ENCODE data around the gene PCNA.
A peak's percentile ranks its signal among the peaks of the same experiment; 100 is the strongest.

The PCNA gene

DNA sequence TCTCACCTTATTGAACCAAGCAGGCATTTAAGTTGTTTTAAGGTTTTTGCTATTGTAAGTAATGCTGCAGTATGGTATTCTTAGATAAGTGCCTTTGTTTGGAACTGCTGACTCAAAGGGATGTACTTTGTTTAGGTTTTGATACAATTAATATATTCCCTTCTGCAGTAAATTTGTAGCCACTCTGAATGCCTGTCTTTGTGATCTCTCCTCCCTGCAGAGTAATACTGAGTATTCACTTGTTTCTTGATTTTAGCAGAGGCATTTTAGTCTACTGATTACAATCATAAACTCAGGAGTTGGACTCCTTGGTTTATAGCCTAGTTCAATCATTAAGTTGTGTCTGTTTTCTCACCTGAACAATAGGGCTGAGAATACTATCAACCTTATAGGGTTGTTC, 20.4 kb upstream of the PCNA start:
- Histone ChIP-seq H3K9me3 (ENCODE audit: insufficient read depth, low read depth, low read length) (no peaks in the 10 kb centered on the region), H3K36me3 (ENCODE audit: insufficient read depth, low read length) (no peaks in the 10 kb centered on the region), H3K4me3 (ENCODE audit: low read length) (no peak overlapping the region), H3K4me1 (ENCODE audit: insufficient read depth, low read length) (peaks cover 12% of the 10 kb centered on the region), H3K27ac (ENCODE audit: low read depth, low read length) (no peak overlapping the region), H3K27me3 (ENCODE audit: insufficient read depth, low read length) (no peaks in the 10 kb centered on the region), H3K9ac (ENCODE audit: low read depth, low read length) (no peak overlapping the region)

DNA sequence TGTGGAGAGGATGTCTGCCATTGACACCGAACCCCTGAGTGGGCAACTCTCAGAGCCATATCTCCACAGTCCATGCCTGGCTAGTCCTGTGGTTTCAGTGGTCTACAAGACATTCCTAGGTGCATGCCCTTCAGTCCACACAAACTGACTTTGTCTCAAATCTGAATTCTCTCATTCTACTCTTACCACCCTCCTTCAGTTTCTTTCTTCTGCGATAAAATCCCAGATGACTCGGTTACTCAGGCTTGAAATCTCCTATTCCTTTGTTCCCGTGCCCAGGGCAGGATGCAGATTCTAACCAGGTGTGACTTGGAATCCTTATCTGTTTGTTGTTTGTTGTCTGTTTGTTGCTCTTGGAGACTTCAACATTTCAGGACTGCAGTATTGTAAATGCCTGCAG, 16.3 kb upstream of the PCNA start:
- peaks cover 12% of the 10 kb centered on the region for H3K4me1 ChIP-seq (ENCODE audit: insufficient read depth, low read length)
- H3K9ac ChIP-seq (ENCODE audit: low read depth, low read length), result peak overlapping the region; percentile 17
- no peaks in the 10 kb centered on the region for H3K27me3 ChIP-seq (ENCODE audit: insufficient read depth, low read length)
- no peak overlapping the region for H3K4me3 ChIP-seq (ENCODE audit: low read length)
- peaks cover 3% of the 10 kb centered on the region; the same call in 1 of the 2 replicates for H3K36me3 ChIP-seq (ENCODE audit: insufficient read depth, low read length)
- H3K27ac ChIP-seq (ENCODE audit: low read depth, low read length), result peak overlapping the region; percentile 61; the same call in 1 of the 2 replicates
- 85% methylated on average over 4 of the region's 4 CpGs for WGBS
- no peaks in the 10 kb centered on the region for H3K9me3 ChIP-seq (ENCODE audit: insufficient read depth, low read depth, low read length)

- no peaks in the 10 kb centered on the region for H3K27me3 ChIP-seq (ENCODE audit: insufficient read depth, low read length)
- peak overlapping the region; percentile 17 for H3K9ac ChIP-seq (ENCODE audit: low read depth, low read length)
- H3K4me1 ChIP-seq (ENCODE audit: insufficient read depth, low read length), result peaks cover 12% of the 10 kb centered on the region
- no peaks in the 10 kb centered on the region for H3K9me3 ChIP-seq (ENCODE audit: insufficient read depth, low read depth, low read length)
- peak overlapping the region; percentile 61; the same call in 1 of the 2 replicates for H3K27ac ChIP-seq (ENCODE audit: low read depth, low read length)
- peaks cover 3% of the 10 kb centered on the region; the same call in 1 of the 2 replicates for H3K36me3 ChIP-seq (ENCODE audit: insufficient read depth, low read length)
- WGBS, result 95% methylated on average over 3 of the region's 4 CpGs
- no peak overlapping the region for H3K4me3 ChIP-seq (ENCODE audit: low read length)
Measured at GRCh38 chr20:5135363-5136012, 15.7 kb upstream of the PCNA start.

GRCh38 chr20:5133998-5134397, 14.2 kb upstream of the PCNA start:
- H3K36me3 ChIP-seq (ENCODE audit: insufficient read depth, low read length), result peaks cover 3% of the 10 kb centered on the region; the same call in 1 of the 2 replicates
- H3K4me3 ChIP-seq (ENCODE audit: low read length), result no peak overlapping the region
- 97% methylated on average over 5 of the region's 6 CpGs for WGBS
- no peak overlapping the region for H3K9ac ChIP-seq (ENCODE audit: low read depth, low read length)
- peaks cover 12% of the 10 kb centered on the region for H3K4me1 ChIP-seq (ENCODE audit: insufficient read depth, low read length)
- no peaks in the 10 kb centered on the region for H3K9me3 ChIP-seq (ENCODE audit: insufficient read depth, low read depth, low read length)
- H3K27ac ChIP-seq (ENCODE audit: low read depth, low read length), result no peak overlapping the region
- no peaks in the 10 kb centered on the region for H3K27me3 ChIP-seq (ENCODE audit: insufficient read depth, low read length)

GRCh38 chr20:5131502-5131901, 11.7 kb upstream of the PCNA start:
- H3K4me3 ChIP-seq (ENCODE audit: low read length), result no peak overlapping the region
- no peak overlapping the region for H3K9ac ChIP-seq (ENCODE audit: low read depth, low read length)
- WGBS, result 90% methylated on average over 5 of the region's 5 CpGs
- H3K36me3 ChIP-seq (ENCODE audit: insufficient read depth, low read length), result peaks cover 5% of the 10 kb centered on the region; the same call in 1 of the 2 replicates
- no peak overlapping the region for H3K27ac ChIP-seq (ENCODE audit: low read depth, low read length)
- H3K4me1 ChIP-seq (ENCODE audit: insufficient read depth, low read length), result peaks cover 17% of the 10 kb centered on the region
- no peaks in the 10 kb centered on the region for H3K27me3 ChIP-seq (ENCODE audit: insufficient read depth, low read length)
- no peaks in the 10 kb centered on the region for H3K9me3 ChIP-seq (ENCODE audit: insufficient read depth, low read depth, low read length)

- H3K4me1 ChIP-seq (ENCODE audit: insufficient read depth, low read length), result peaks cover 6% of the 10 kb centered on the region; the same call in 1 of the 2 replicates
- H3K27ac ChIP-seq (ENCODE audit: low read depth, low read length), result no peak overlapping the region
- no peak overlapping the region for H3K4me3 ChIP-seq (ENCODE audit: low read length)
- 94% methylated on average over 6 of the region's 6 CpGs for WGBS
- H3K36me3 ChIP-seq (ENCODE audit: insufficient read depth, low read length), result 0 out of 2 replicates have a peak, but pooled peaks cover 2% of the 10 kb centered on the region
- no peaks in the 10 kb centered on the region for H3K9me3 ChIP-seq (ENCODE audit: insufficient read depth, low read depth, low read length)
- H3K27me3 ChIP-seq (ENCODE audit: insufficient read depth, low read length), result no peaks in the 10 kb centered on the region
- H3K9ac ChIP-seq (ENCODE audit: low read depth, low read length), result no peak overlapping the region
Measured at GRCh38 chr20:5128886-5129285, 9.1 kb upstream of the PCNA start.

DNA sequence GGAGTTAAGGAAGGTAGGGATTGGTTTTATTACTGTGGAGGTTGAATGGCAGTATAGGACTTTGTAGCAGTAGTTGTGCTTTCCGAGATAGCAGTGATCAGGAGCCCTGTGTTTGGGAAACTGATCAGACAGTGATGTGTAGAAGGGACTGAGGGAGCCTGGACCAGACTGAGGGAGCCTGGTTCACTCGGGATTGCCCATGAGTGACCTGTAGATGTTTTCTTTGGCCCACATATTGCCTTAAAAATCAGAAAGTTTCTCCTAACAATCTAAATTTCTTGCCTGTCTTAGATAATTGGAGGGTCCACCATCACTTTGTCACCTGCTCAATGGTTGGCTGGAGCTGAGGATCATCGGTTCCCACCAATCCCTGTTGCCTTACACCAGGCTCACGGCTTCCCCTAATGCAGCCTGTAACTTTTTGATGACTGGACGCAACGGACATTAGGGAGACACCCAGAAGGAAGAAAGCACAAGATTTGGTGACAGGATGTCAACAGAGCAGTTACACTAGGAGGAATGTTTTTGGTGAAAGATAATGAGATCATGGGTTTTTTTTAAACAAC, 8.2 kb upstream of the PCNA start:
- Histone ChIP-seq H3K4me1 (ENCODE audit: insufficient read depth, low read length) (peaks cover 6% of the 10 kb centered on the region; the same call in 1 of the 2 replicates), H3K9me3 (ENCODE audit: insufficient read depth, low read depth, low read length) (no peaks in the 10 kb centered on the region), H3K9ac (ENCODE audit: low read depth, low read length) (peak overlapping the region; percentile 78), H3K4me3 (ENCODE audit: low read length) (peak overlapping the region; percentile 95), H3K27ac (ENCODE audit: low read depth, low read length) (no peak overlapping the region; the same call in 1 of the 2 replicates), H3K36me3 (ENCODE audit: insufficient read depth, low read length) (0 out of 2 replicates have a peak, but pooled peaks cover 2% of the 10 kb centered on the region), H3K27me3 (ENCODE audit: insufficient read depth, low read length) (no peaks in the 10 kb centered on the region)
- WGBS, result 54% methylated on average over 6 of the region's 6 CpGs

GRCh38 chr20:5127204-5127858, 7.6 kb upstream of the PCNA start:
- under 1% methylated on average over 44 of the region's 44 CpGs for WGBS
- Histone ChIP-seq H3K4me1 (ENCODE audit: insufficient read depth, low read length) (peaks cover 6% of the 10 kb centered on the region; the same call in 1 of the 2 replicates), H3K36me3 (ENCODE audit: insufficient read depth, low read length) (0 out of 2 replicates have a peak, but pooled peaks cover 2% of the 10 kb centered on the region), H3K9me3 (ENCODE audit: insufficient read depth, low read depth, low read length) (no peaks in the 10 kb centered on the region), H3K27me3 (ENCODE audit: insufficient read depth, low read length) (no peaks in the 10 kb centered on the region), H3K27ac (ENCODE audit: low read depth, low read length) (peak overlapping the region; percentile 83), H3K9ac (ENCODE audit: low read depth, low read length) (peak overlapping the region; percentile 78), H3K4me3 (ENCODE audit: low read length) (peak overlapping the region; percentile 95)

DNA sequence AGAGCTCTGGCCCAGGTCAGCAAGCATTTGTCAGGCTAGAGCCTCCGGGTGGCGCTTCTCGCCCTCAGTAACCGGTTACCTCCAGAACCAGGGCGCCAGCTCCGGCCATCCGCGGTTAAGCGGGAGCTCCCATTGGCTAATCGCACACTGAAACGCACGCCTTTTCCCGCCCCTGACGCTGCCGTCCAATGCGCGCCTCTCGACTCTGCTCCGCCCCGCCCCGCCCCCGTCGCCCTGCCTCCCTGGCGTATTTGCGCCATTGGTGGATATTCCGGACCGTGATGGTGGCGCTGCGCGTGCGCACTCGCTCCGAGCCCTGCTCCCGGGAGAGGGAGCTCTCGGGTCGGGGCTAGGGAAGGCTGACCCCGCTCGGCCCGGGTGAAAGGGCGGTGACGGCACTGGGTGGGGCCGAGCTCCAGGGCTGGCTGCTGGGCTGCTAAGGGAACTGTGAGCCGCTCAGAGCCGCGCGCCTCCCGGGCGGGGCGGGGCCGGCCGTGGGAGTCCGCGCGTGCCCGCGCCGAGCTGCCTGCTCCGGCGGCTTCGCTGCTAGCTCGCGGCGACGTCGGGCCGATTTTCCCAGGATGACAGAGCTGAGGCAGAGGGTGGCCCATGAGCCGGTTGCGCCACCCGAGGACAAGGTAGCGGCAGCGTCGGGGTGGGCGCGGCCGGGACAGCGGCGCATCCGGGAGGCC, 6.9 kb upstream of the PCNA start, which contains the start of gene CDS2:
CDS2 (plus strand) TSS at position 497 of the 692 bp plus-strand sequence; CDS start at position 582, 85 bp downstream.
- H3K27ac ChIP-seq (ENCODE audit: low read depth, low read length), result peak within 1 kb of the TSS; percentile 83
- H3K9me3 ChIP-seq (ENCODE audit: insufficient read depth, low read depth, low read length), result no peaks in the 10 kb centered on the region
- H3K4me3 ChIP-seq (ENCODE audit: low read length), result peak within 1 kb of the TSS; percentile 95
- peak within 1 kb of the TSS; percentile 78 for H3K9ac ChIP-seq (ENCODE audit: low read depth, low read length)
- WGBS, result under 1% methylated on average over 78 of the region's 78 CpGs
- peaks cover 6% of the 10 kb centered on the region; the same call in 1 of the 2 replicates for H3K4me1 ChIP-seq (ENCODE audit: insufficient read depth, low read length)
- no peaks in the 10 kb centered on the region for H3K27me3 ChIP-seq (ENCODE audit: insufficient read depth, low read length)
- 0 out of 2 replicates have a peak, but pooled peaks cover 2% of the 10 kb centered on the region for H3K36me3 ChIP-seq (ENCODE audit: insufficient read depth, low read length)

DNA sequence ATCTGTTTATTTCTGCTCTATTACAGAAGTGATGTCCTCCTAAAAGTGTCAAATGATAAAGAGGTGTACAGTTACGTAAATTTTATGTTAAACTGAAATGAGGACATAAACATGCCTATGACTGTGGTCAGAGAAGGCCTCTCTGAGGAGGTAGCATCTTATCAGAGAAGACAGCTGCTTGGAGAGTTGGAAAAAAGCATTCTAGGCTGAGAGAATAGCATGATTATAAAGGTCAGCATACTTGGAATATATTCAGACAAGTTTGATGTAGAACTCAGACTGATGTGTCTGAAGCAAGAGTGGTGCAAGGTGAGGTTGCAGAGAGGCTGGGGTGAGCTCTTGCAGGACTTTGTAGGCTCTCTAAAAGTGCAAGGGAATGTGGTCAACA, 3.1 kb upstream of the PCNA start:
- Histone ChIP-seq H3K9ac (ENCODE audit: low read depth, low read length) (no peak overlapping the region), H3K27me3 (ENCODE audit: insufficient read depth, low read length) (no peaks in the 10 kb centered on the region), H3K27ac (ENCODE audit: low read depth, low read length) (no peak overlapping the region), H3K4me1 (ENCODE audit: insufficient read depth, low read length) (peaks cover 6% of the 10 kb centered on the region; the same call in 1 of the 2 replicates), H3K36me3 (ENCODE audit: insufficient read depth, low read length) (peaks cover 9% of the 10 kb centered on the region), H3K9me3 (ENCODE audit: insufficient read depth, low read depth, low read length) (no peaks in the 10 kb centered on the region), H3K4me3 (ENCODE audit: low read length) (no peak overlapping the region)
- WGBS, result 90% methylated on average over 1 of the region's 1 CpG

GRCh38 chr20:5120185-5120476, 373 bp upstream of the PCNA start:
- WGBS, result 13% methylated on average over 9 of the region's 9 CpGs
- peaks cover 16% of the 10 kb centered on the region for H3K4me1 ChIP-seq (ENCODE audit: insufficient read depth, low read length)

More at GRCh38 chr20:5120185-5120476, 373 bp upstream of the PCNA start:
- H3K9ac ChIP-seq (ENCODE audit: low read depth, low read length), result peak overlapping the region; percentile 82
- peaks cover 36% of the 10 kb centered on the region for H3K36me3 ChIP-seq (ENCODE audit: insufficient read depth, low read length)
- H3K27me3 ChIP-seq (ENCODE audit: insufficient read depth, low read length), result no peaks in the 10 kb centered on the region
- H3K9me3 ChIP-seq (ENCODE audit: insufficient read depth, low read depth, low read length), result no peaks in the 10 kb centered on the region
- H3K27ac ChIP-seq (ENCODE audit: low read depth, low read length), result peak overlapping the region; percentile 88
- peak overlapping the region; percentile 79 for H3K4me3 ChIP-seq (ENCODE audit: low read length)
